ENCODE data around the gene MYO7A.

Gene MYO7A

GRCh38 chr11:77214557-77214956, 86.5 kb downstream of the MYO7A start:
- H3K27ac ChIP-seq: no peak overlapping the region
- no peak overlapping the region for H3K4me2 ChIP-seq
- TF ChIP-seq Cebpa-rat (IDR thresholded peaks at IDR 0.05): no peak
- no peak overlapping the region for H3K9ac ChIP-seq
- no peaks in the 10 kb centered on the region for H4K20me1 ChIP-seq
- peaks cover 11% of the 10 kb centered on the region; the same call in 1 of the 2 replicates for H3K36me3 ChIP-seq
- H3K4me3 ChIP-seq: no peak overlapping the region
- H3K4me1 ChIP-seq: peaks cover 18% of the 10 kb centered on the region
- H3K9me3 ChIP-seq: no peaks in the 10 kb centered on the region
- no peaks in the 10 kb centered on the region for H3K27me3 ChIP-seq

- Histone ChIP-seq H3K9me3 (no peaks in the 10 kb centered on the region), H4K20me1 (no peaks in the 10 kb centered on the region), H3K4me1 (peaks cover 18% of the 10 kb centered on the region), H3K4me2 (no peak overlapping the region), H3K27me3 (no peaks in the 10 kb centered on the region), H3K36me3 (peaks cover 11% of the 10 kb centered on the region; the same call in 1 of the 2 replicates), H3K9ac (no peak overlapping the region), H3K27ac (no peak overlapping the region), H3K4me3 (no peak overlapping the region)
- no peak for TF ChIP-seq Cebpa-rat (IDR thresholded peaks at IDR 0.05)
Observed at GRCh38 chr11:77215106-77215505, 87.1 kb downstream of the MYO7A start.

- Histone ChIP-seq H3K4me2 (peak overlapping the region; percentile 51), H3K4me1 (peaks cover 18% of the 10 kb centered on the region), H3K27ac (no peak overlapping the region), H3K27me3 (no peaks in the 10 kb centered on the region), H3K9me3 (no peaks in the 10 kb centered on the region), H4K20me1 (no peaks in the 10 kb centered on the region), H3K9ac (no peak overlapping the region), H3K4me3 (no peak overlapping the region), H3K36me3 (peaks cover 11% of the 10 kb centered on the region; the same call in 1 of the 2 replicates)
- TF ChIP-seq Cebpa-rat (IDR thresholded peaks at IDR 0.05): no peak
Observed at GRCh38 chr11:77217156-77217555, 89.1 kb downstream of the MYO7A start.

GRCh38 chr11:77223797-77224196, 95.8 kb downstream of the MYO7A start:
- Histone ChIP-seq H3K27ac (no peak overlapping the region), H3K27me3 (no peaks in the 10 kb centered on the region), H4K20me1 (no peaks in the 10 kb centered on the region), H3K4me1 (no peaks in the 10 kb centered on the region), H3K36me3 (no peaks in the 10 kb centered on the region), H3K9ac (no peak overlapping the region), H3K4me2 (no peak overlapping the region), H3K4me3 (no peak overlapping the region), H3K9me3 (no peaks in the 10 kb centered on the region)
- TF ChIP-seq Cebpa-rat (IDR thresholded peaks at IDR 0.05): no peak

- no peak for TF ChIP-seq Cebpa-rat (IDR thresholded peaks at IDR 0.05)
- H3K9ac ChIP-seq: no peak overlapping the region
- no peak overlapping the region for H3K4me2 ChIP-seq
- no peaks in the 10 kb centered on the region for H3K27me3 ChIP-seq
- H3K4me3 ChIP-seq: no peak overlapping the region
- H3K27ac ChIP-seq: no peak overlapping the region
- H3K9me3 ChIP-seq: no peaks in the 10 kb centered on the region
- H3K4me1 ChIP-seq: 0 out of 2 replicates have a peak, but pooled peaks cover 4% of the 10 kb centered on the region
- H3K36me3 ChIP-seq: no peaks in the 10 kb centered on the region
- H4K20me1 ChIP-seq: no peaks in the 10 kb centered on the region
Observed at GRCh38 chr11:77230878-77231605, 103.0 kb downstream of the MYO7A start.

GRCh38 chr11:77231800-77232199, 103.8 kb downstream of the MYO7A start:
- no peaks in the 10 kb centered on the region for H4K20me1 ChIP-seq
- no peak overlapping the region for H3K27ac ChIP-seq
- no peak overlapping the region for H3K4me3 ChIP-seq
- no peak overlapping the region for H3K9ac ChIP-seq
- H3K4me2 ChIP-seq: no peak overlapping the region
- H3K4me1 ChIP-seq: 0 out of 2 replicates have a peak, but pooled peaks cover 4% of the 10 kb centered on the region
- no peaks in the 10 kb centered on the region for H3K9me3 ChIP-seq
- TF ChIP-seq Cebpa-rat (IDR thresholded peaks at IDR 0.05): no peak
- no peaks in the 10 kb centered on the region for H3K36me3 ChIP-seq
- H3K27me3 ChIP-seq: no peaks in the 10 kb centered on the region

GRCh38 chr11:77232242-77232641, 104.2 kb downstream of the MYO7A start:
- Histone ChIP-seq H3K27ac (no peak overlapping the region), H3K27me3 (no peaks in the 10 kb centered on the region), H3K9ac (no peak overlapping the region), H3K4me3 (no peak overlapping the region), H3K36me3 (no peaks in the 10 kb centered on the region), H3K4me2 (no peak overlapping the region), H3K4me1 (0 out of 2 replicates have a peak, but pooled peaks cover 4% of the 10 kb centered on the region), H3K9me3 (no peaks in the 10 kb centered on the region), H4K20me1 (no peaks in the 10 kb centered on the region)
- no peak for TF ChIP-seq Cebpa-rat (IDR thresholded peaks at IDR 0.05)

- TF ChIP-seq Cebpa-rat (IDR thresholded peaks at IDR 0.05): no peak
- Histone ChIP-seq H3K9me3 (no peaks in the 10 kb centered on the region), H3K9ac (no peak overlapping the region), H4K20me1 (no peaks in the 10 kb centered on the region), H3K4me2 (no peak overlapping the region), H3K36me3 (no peaks in the 10 kb centered on the region), H3K27me3 (no peaks in the 10 kb centered on the region), H3K27ac (no peak overlapping the region), H3K4me3 (no peak overlapping the region), H3K4me1 (0 out of 2 replicates have a peak, but pooled peaks cover 4% of the 10 kb centered on the region)
Observed at GRCh38 chr11:77233011-77233410, 105.0 kb downstream of the MYO7A start.

- no peaks in the 10 kb centered on the region for H3K4me1 ChIP-seq
- no peak for TF ChIP-seq Cebpa-rat (IDR thresholded peaks at IDR 0.05)
Observed at GRCh38 chr11:77236901-77237300, 108.9 kb downstream of the MYO7A start.

GRCh38 chr11:77244277-77245027, 116.4 kb downstream of the MYO7A start:
- Histone ChIP-seq H3K4me2 (no peak overlapping the region), H3K4me1 (no peaks in the 10 kb centered on the region), H3K27me3 (no peaks in the 10 kb centered on the region), H3K4me3 (no peak overlapping the region), H3K27ac (no peak overlapping the region), H4K20me1 (no peaks in the 10 kb centered on the region), H3K9me3 (0 out of 2 replicates have a peak, but pooled peaks cover 4% of the 10 kb centered on the region), H3K36me3 (no peaks in the 10 kb centered on the region), H3K9ac (no peak overlapping the region)
- TF ChIP-seq Cebpa-rat (IDR thresholded peaks at IDR 0.05): no peak

More at GRCh38 chr11:77236901-77237300, 108.9 kb downstream of the MYO7A start:
- no peak overlapping the region for H3K9ac ChIP-seq
- H3K27ac ChIP-seq: no peak overlapping the region
- no peak overlapping the region for H3K4me3 ChIP-seq
- H3K4me2 ChIP-seq: no peak overlapping the region
- no peaks in the 10 kb centered on the region for H3K27me3 ChIP-seq
- H4K20me1 ChIP-seq: no peaks in the 10 kb centered on the region
- no peaks in the 10 kb centered on the region for H3K36me3 ChIP-seq
- 0 out of 2 replicates have a peak, but pooled peaks cover 4% of the 10 kb centered on the region for H3K9me3 ChIP-seq

All from BLaER1 (cell line).